GM12801 (cell line): ENCODE results near the gene GNGT2.

Source experiments
- CTCF ChIP-seq: IDR thresholded peaks from one replicate; pipeline ENCODE4 v1.5.1; 2011; ENCODE audit warnings: control low read depth; ENCODE audit not compliant: insufficient read length; ENCODE audit errors: extremely low read depth

GNGT2 gene

GRCh38 chr17:49213847-49214246 lies 3.5 kb upstream of the GNGT2 start:
- TF ChIP-seq CTCF, result no peak

GRCh38 chr17:49213399-49213798 lies 3.0 kb upstream of the GNGT2 start:
- no peak for TF ChIP-seq CTCF

- no peak for TF ChIP-seq CTCF
These were observed 1.3 kb downstream of the GNGT2 start for GRCh38 chr17:49209061-49209571.

- TF ChIP-seq CTCF, result no peak
These were observed 5.9 kb downstream of the GNGT2 start for GRCh38 chr17:49204516-49204915.

- no peak for TF ChIP-seq CTCF
These were observed 6.6 kb downstream of the GNGT2 start for GRCh38 chr17:49203796-49204195.

GRCh38 chr17:49201481-49201927 lies 8.9 kb downstream of the GNGT2 start:
- TF ChIP-seq CTCF, result no peak

GRCh38 chr17:49200423-49201083 lies 9.8 kb downstream of the GNGT2 start:
- no peak for TF ChIP-seq CTCF
